ENCODE data around the gene KCNQ1.

DNA sequence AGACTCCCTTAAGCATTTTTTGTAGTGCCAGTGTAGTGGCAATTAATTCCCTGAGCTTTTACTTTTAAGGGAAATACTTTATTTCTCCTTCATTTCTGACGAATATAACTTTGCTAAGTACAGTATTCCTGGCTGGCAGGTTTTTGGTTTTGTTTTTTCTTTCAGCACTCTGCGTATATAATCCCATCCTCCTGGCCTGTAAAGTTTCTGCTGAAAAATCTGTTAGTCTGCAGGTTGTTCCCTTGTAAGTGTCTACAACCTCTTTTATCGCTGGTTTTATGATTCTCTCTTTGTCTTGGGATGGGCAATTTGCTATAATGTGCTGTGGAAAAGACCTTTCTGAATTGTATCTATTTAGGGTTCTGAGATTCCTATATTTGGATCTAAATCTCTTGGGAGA, 198.9 kb downstream of the KCNQ1 start:
- TF ChIP-seq POLR2A (IDR thresholded peaks at IDR 0.05) (no peak), EP300 (IDR thresholded peaks at IDR 0.05) (no peak)
- TF ChIP-seq, protein P1, sequence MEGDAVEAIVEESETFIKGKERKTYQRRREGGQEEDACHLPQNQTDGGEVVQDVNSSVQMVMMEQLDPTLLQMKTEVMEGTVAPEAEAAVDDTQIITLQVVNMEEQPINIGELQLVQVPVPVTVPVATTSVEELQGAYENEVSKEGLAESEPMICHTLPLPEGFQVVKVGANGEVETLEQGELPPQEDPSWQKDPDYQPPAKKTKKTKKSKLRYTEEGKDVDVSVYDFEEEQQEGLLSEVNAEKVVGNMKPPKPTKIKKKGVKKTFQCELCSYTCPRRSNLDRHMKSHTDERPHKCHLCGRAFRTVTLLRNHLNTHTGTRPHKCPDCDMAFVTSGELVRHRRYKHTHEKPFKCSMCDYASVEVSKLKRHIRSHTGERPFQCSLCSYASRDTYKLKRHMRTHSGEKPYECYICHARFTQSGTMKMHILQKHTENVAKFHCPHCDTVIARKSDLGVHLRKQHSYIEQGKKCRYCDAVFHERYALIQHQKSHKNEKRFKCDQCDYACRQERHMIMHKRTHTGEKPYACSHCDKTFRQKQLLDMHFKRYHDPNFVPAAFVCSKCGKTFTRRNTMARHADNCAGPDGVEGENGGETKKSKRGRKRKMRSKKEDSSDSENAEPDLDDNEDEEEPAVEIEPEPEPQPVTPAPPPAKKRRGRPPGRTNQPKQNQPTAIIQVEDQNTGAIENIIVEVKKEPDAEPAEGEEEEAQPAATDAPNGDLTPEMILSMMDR (IDR thresholded peaks at IDR 0.05) = no peak
